HG03565 (cell line): Measurements from ENCODE around the gene SDR39U1.
"Not testable (repeated sequence)": the region's sequence is repeated elsewhere in the genome, so short reads cannot be mapped to it uniquely, and the experiment has no call there.

Source experiments
- ATAC-seq: cut with Tn5 transposase; IDR thresholded peaks from one replicate; pipeline ENCODE4 v1.9.1; 2021; ENCODE audit warnings: mild to moderate bottlenecking, moderate library complexity; ENCODE audit not compliant: unreplicated experiment

The SDR39U1 gene

GRCh38 chr14:24442240-24443052, at the start of gene SDR39U1:
Gene SDR39U1 (minus strand): TSS chr14:24442776. CDS start chr14:24442769, 7 bp downstream.
- peak; percentile 93 for ATAC-seq

GRCh38 chr14:24491586-24492408, 49.2 kb upstream of the SDR39U1 start:
- not testable (repeated sequence) for ATAC-seq

- no peak for ATAC-seq
Observed at GRCh38 chr14:24483604-24484252, 41.2 kb upstream of the SDR39U1 start.

GRCh38 chr14:24482699-24483303, 40.2 kb upstream of the SDR39U1 start:
- ATAC-seq, result not testable (repeated sequence)

- ATAC-seq, result peak; percentile 75
Observed at GRCh38 chr14:24481622-24482324, 39.2 kb upstream of the SDR39U1 start.

- not testable (repeated sequence) for ATAC-seq
Observed at GRCh38 chr14:24479999-24480398, 37.4 kb upstream of the SDR39U1 start.

- no peak for ATAC-seq
Observed at GRCh38 chr14:24475261-24475660, 32.7 kb upstream of the SDR39U1 start.

GRCh38 chr14:24473211-24473610, 30.6 kb upstream of the SDR39U1 start:
- ATAC-seq, result no peak

GRCh38 chr14:24470450-24470849, 27.9 kb upstream of the SDR39U1 start:
- not testable (repeated sequence) for ATAC-seq

- ATAC-seq, result no peak
Observed at GRCh38 chr14:24465805-24466204, 23.2 kb upstream of the SDR39U1 start.

- ATAC-seq, result no peak
Observed at GRCh38 chr14:24465368-24465767, 22.8 kb upstream of the SDR39U1 start.

GRCh38 chr14:24463884-24464785, 21.6 kb upstream of the SDR39U1 start:
- ATAC-seq, result no peak

- ATAC-seq, result no peak
Observed at GRCh38 chr14:24463017-24463883, 20.7 kb upstream of the SDR39U1 start.

- no peak for ATAC-seq
Observed at GRCh38 chr14:24461336-24461735, 18.8 kb upstream of the SDR39U1 start.

GRCh38 chr14:24459331-24459730, 16.8 kb upstream of the SDR39U1 start:
- ATAC-seq, result no peak

- ATAC-seq, result no peak
Observed at GRCh38 chr14:24458736-24459135, 16.2 kb upstream of the SDR39U1 start.

- no peak for ATAC-seq
Observed at GRCh38 chr14:24456980-24457379, 14.4 kb upstream of the SDR39U1 start.

GRCh38 chr14:24450828-24451227, 8.3 kb upstream of the SDR39U1 start:
- ATAC-seq, result not testable (repeated sequence)
